Psoas muscle (tissue), 8 donors: ENCODE results near the gene ACBD4. TPM values are rescaled to one million over a fixed set of nuclear protein-coding genes. Genes with fewer than 3 reads are reported as not detected.

Experiments used
- ATAC-seq, 4 donors: fragments of 200-7000 bp; cut with Tn5 transposase; one replicate each; pipeline ENCODE4 v1.9.1; 2020; ENCODE audit warnings: moderate library complexity in 3 of 4, mild to moderate bottlenecking in 2 of 4
- DNase-seq, 2 donors: peaks; one replicate each; pipeline ENCODE4 v3.0.0-alpha.2; 2020
- H3K27ac ChIP-seq: fragments of 200-600 bp; one replicate; pipeline ENCODE4 v1.8.0; 2022
- H3K27me3 ChIP-seq, 3 donors: fragments of 200-600 bp in 1 of 3; one replicate each; pipeline versions ENCODE4 v1.6.1 to v1.8.0; 2013 to 2022; ENCODE audit warnings: low read length in 2 of 3, mild to moderate bottlenecking in 2 of 3, moderate library complexity in 1 of 3; ENCODE audit not compliant: insufficient read depth in 3 of 3
- H3K36me3 ChIP-seq, 2 donors: fragments of 200-600 bp in 1 of 2; one replicate each; pipeline versions ENCODE4 v1.6.1 to v1.8.0; 2013 to 2022; ENCODE audit warnings: low read depth in 1 of 2, mild to moderate bottlenecking in 1 of 2, moderate library complexity in 1 of 2; ENCODE audit not compliant: insufficient read depth in 1 of 2
- H3K4me1 ChIP-seq: fragments of 200-600 bp; one replicate; pipeline ENCODE4 v1.8.0; 2022
- H3K4me3 ChIP-seq: fragments of 200-600 bp; one replicate; pipeline ENCODE4 v1.8.0; 2022; ENCODE audit warnings: mild to moderate bottlenecking
- H3K9me3 ChIP-seq: fragments of 200-600 bp; one replicate; pipeline ENCODE4 v1.8.0; 2022
- CTCF ChIP-seq: fragments of 200-600 bp; IDR thresholded peaks from one replicate; pipeline ENCODE4 v1.8.0; 2022; ENCODE audit warnings: antibody characterized with exemption
- WGBS, 3 donors: extraction: QIAGEN DNeasy Blood & Tissue Kit; methylation state at CpG; one replicate each; pipeline versions ENCODE4 v1.1.6 to v1.1.7; 2013; 5-methylcytosine and 5-hydroxymethylcytosine counted together
- intact Hi-C, 2 donors: fragments of 100-400 bp; cut with DNase I; formaldehyde crosslinking; loops; one replicate each; pipeline versions ENCODE4 v1.11.0 to v1.14.2; 2022
- polyA plus RNA-seq, 3 donors: library from polyadenylated mRNA; stranded (reverse); fragments of 200-250 nt; gene quantifications; one replicate each; pipeline ENCODE4 v1.2.3, GENCODE V29; 2013
- total RNA-seq, 4 donors: library from RNA; stranded (reverse); fragmentation: NEBNext Ultra II Directional in 2 of 4; extraction: Animal tissue kit (Norgen Biotek cat#: 25700) in 2 of 4; gene quantifications; one replicate each; pipeline versions ENCODE4 v1.2.1 to v1.2.4, GENCODE V29; 2021 to 2023
- donor health status: healthy with polysubstance abuse.
- donor health status: DM: no; HTN: no; CAD: no; lungs with moderate emphysema.
- donor health status: Bipolar disorder and iron deficiency.
- donor health status: healthy.
- donor health status: DM: yes; HTN: yes; CAD: no.
- donor health status: DM: no; HTN: no; CAD: no.
- donor health status: DM: no; HTN: no; CAD: no.
- donor health status: DM: yes; HTN: yes; CAD: no.

ACBD4 gene
- total and polyA plus RNA-seq, 7 donors: 2.7 to 8.2 (median 4.4) TPM

- DNase-seq: peak in 1 of 2 donors; percentile 54
- no peaks in the 10 kb centered on the region for H3K27me3 ChIP-seq
- no peak overlapping the region for H3K4me3 ChIP-seq
- 70 to 85% (median 78%) methylated on average over 13 of the region's 13 CpGs for whole genome bisulfite sequencing, 3 donors
- peaks cover 26 to 97% of the 10 kb centered on the region in 2 donors for H3K36me3 ChIP-seq
- intact Hi-C loops: loop anchor here (5.0 kb wide), 3 partner anchors 34 to 46 kb away; partner anchors contain the start of genes DCAKD (in 1 of the 2), NMT1 (in 1 of the 2) and PLCD3 (in 1 of the 2)
- H3K9me3 ChIP-seq: no peaks in the 10 kb centered on the region
- no peak for ATAC-seq
- H3K4me1 ChIP-seq: peaks cover 33% of the 10 kb centered on the region
- peak overlapping the region; percentile 42 for H3K27ac ChIP-seq
- no peak for TF ChIP-seq CTCF
Measured at GRCh38 chr17:45098081-45098868, 37.2 kb upstream of the ACBD4 start.

- H3K27me3 ChIP-seq: no peaks in the 10 kb centered on the region
- peak; percentile 79 to 90 (median 82) for ATAC-seq
- H3K4me3 ChIP-seq: no peak overlapping the region
- DNase-seq: peak; percentile 90 to 95
- WGBS, 3 donors: 40 to 46% (median 41%) methylated on average over 9 of the region's 9 CpGs
- H3K27ac ChIP-seq: peak overlapping the region; percentile 48
- TF ChIP-seq CTCF: peak; percentile 91
- H3K36me3 ChIP-seq: peaks cover 28 to 97% of the 10 kb centered on the region in 2 donors
- no peaks in the 10 kb centered on the region for H3K9me3 ChIP-seq
- intact Hi-C loops: loop anchor here (1.0 to 5.0 kb wide), 5 partner anchors 33 to 179 kb away; partner anchors contain the start of genes DCAKD (in 1 of the 2), NMT1 (in 1 of the 2) and PLCD3 (in 1 of the 2)
- H3K4me1 ChIP-seq: peaks cover 31% of the 10 kb centered on the region
Measured at GRCh38 chr17:45098869-45099616, 36.4 kb upstream of the ACBD4 start.

- peak overlapping the region; percentile 18 for H3K27ac ChIP-seq
- peaks cover 28 to 97% of the 10 kb centered on the region in 2 donors for H3K36me3 ChIP-seq
- WGBS, 3 donors: 64 to 78% (median 77%) methylated on average over 9 of the region's 9 CpGs
- no peak for TF ChIP-seq CTCF
- intact Hi-C loops: no loop called here
- peaks cover 27% of the 10 kb centered on the region for H3K4me1 ChIP-seq
- ATAC-seq (no peak), DNase-seq (no peak)
- no peaks in the 10 kb centered on the region for H3K9me3 ChIP-seq
- no peaks in the 10 kb centered on the region for H3K27me3 ChIP-seq
- H3K4me3 ChIP-seq: no peak overlapping the region
Measured at GRCh38 chr17:45101546-45101882, 34.0 kb upstream of the ACBD4 start.

GRCh38 chr17:45101883-45102811 lies 33.3 kb upstream of the ACBD4 start:
- H3K4me1 ChIP-seq: peaks cover 24% of the 10 kb centered on the region
- TF ChIP-seq CTCF: no peak
- H3K36me3 ChIP-seq: peaks cover 28 to 97% of the 10 kb centered on the region in 2 donors
- DNase-seq: no peak
- peak overlapping the region; percentile 18 for H3K27ac ChIP-seq
- ATAC-seq: no peak
- 54 to 78% (median 56%) methylated on average over 12 of the region's 12 CpGs for WGBS, 3 donors
- no peaks in the 10 kb centered on the region for H3K27me3 ChIP-seq
- intact Hi-C loops: no loop called here
- no peaks in the 10 kb centered on the region for H3K9me3 ChIP-seq
- H3K4me3 ChIP-seq: no peak overlapping the region
